Naive B cell (primary cell): ENCODE data around the gene VPS41. TPM values are rescaled to one million over a fixed set of nuclear protein-coding genes. Genes with fewer than 3 reads are reported as not detected.

ENCODE experiments used
- ATAC-seq, 2 donors: fragments of 150-1000 bp; cut with Tn5 transposase; 2 replicates each; pipeline ENCODE4 v1.10.0; 2021; ENCODE audit warnings: low read depth in 2 of 2, mild to moderate bottlenecking in 2 of 2, moderate library complexity in 2 of 2
- DNase-seq: peaks from one replicate; pipeline ENCODE4 v3.0.0; 2022
- H3K27ac Mint-ChIP-seq, 6 donors: one replicate each; pipeline ENCODE4 v1.8.0; 2020 to 2022; ENCODE audit warnings: mild to moderate bottlenecking in 6 of 6, mixed read lengths in 6 of 6, moderate library complexity in 5 of 6, inconsistent platforms in 2 of 6
- H3K27me3 Mint-ChIP-seq, 3 donors: one replicate each; pipeline ENCODE4 v1.8.0; 2021 to 2022; ENCODE audit warnings: mixed read lengths in 3 of 3, mild to moderate bottlenecking in 1 of 3
- H3K36me3 Mint-ChIP-seq, 2 donors: one replicate each; pipeline ENCODE4 v1.8.0; 2020 to 2022; ENCODE audit warnings: mixed read lengths in 2 of 2, inconsistent platforms in 1 of 2, mild to moderate bottlenecking in 1 of 2
- H3K4me1 Mint-ChIP-seq, 3 donors: one replicate each; pipeline ENCODE4 v1.8.0; 2020 to 2022; ENCODE audit warnings: mixed read lengths in 3 of 3, inconsistent platforms in 1 of 3, mild to moderate bottlenecking in 1 of 3, moderate library complexity in 1 of 3
- H3K4me3 Mint-ChIP-seq, 8 donors: one replicate each; pipeline ENCODE4 v1.8.0; 2020 to 2022; ENCODE audit warnings: mild to moderate bottlenecking in 8 of 8, mixed read lengths in 8 of 8, moderate library complexity in 8 of 8, inconsistent platforms in 2 of 8
- H3K9me3 Mint-ChIP-seq, 7 donors: one replicate each; pipeline ENCODE4 v1.8.0; 2020 to 2022; ENCODE audit warnings: mixed read lengths in 7 of 7, mild to moderate bottlenecking in 5 of 7, inconsistent platforms in 2 of 7, moderate library complexity in 1 of 7
- polyA plus RNA-seq, 6 donors: library from polyadenylated mRNA; unstranded; fragments of 300-500 nt; fragmentation: Illumina TruSeq; gene quantifications; one replicate each; pipeline ENCODE4 v1.2.3, GENCODE V29; 2021; ENCODE audit warnings: low read depth in 6 of 6

The VPS41 gene
- polyA plus RNA-seq, 6 donors from 2014 or later: 73.1 to 129 (median 96.6) TPM

GRCh38 chr7:38817526-38817925 lies 91.5 kb downstream of the VPS41 start:
- Mint-ChIP-seq H3K4me3 (no peak overlapping the region), H3K36me3 (peaks cover 13 to 16% of the 10 kb centered on the region in 2 donors), H3K9me3 (no peaks in the 10 kb centered on the region), H3K27ac (no peak overlapping the region), H3K4me1 (peaks cover 0 to 10% (median 4%) of the 10 kb centered on the region in 3 donors), H3K27me3 (no peaks in the 10 kb centered on the region)
- ATAC-seq: no peak
- DNase-seq: no peak

GRCh38 chr7:38813768-38814167 lies 95.2 kb downstream of the VPS41 start:
- H3K4me3 Mint-ChIP-seq: no peak overlapping the region
- DNase-seq: no peak
- no peak overlapping the region for H3K27ac Mint-ChIP-seq
- peaks cover 13 to 15% of the 10 kb centered on the region in 2 donors for H3K36me3 Mint-ChIP-seq
- H3K4me1 Mint-ChIP-seq: peaks cover 0 to 10% (median 4%) of the 10 kb centered on the region in 3 donors
- no peaks in the 10 kb centered on the region for H3K9me3 Mint-ChIP-seq
- ATAC-seq: no peak
- no peaks in the 10 kb centered on the region for H3K27me3 Mint-ChIP-seq

GRCh38 chr7:38806912-38807311 lies 102.1 kb downstream of the VPS41 start:
- ATAC-seq: no peak
- Mint-ChIP-seq H3K36me3 (no peaks in the 10 kb centered on the region), H3K4me3 (no peak overlapping the region), H3K9me3 (no peaks in the 10 kb centered on the region), H3K4me1 (peaks cover 0 to 8% (median 7%) of the 10 kb centered on the region in 3 donors), H3K27me3 (no peaks in the 10 kb centered on the region), H3K27ac (peak overlapping the region in 4 of 6 donors; percentile 16 to 59 (median 23))
- DNase-seq: no peak

GRCh38 chr7:38801786-38802185 lies 107.2 kb downstream of the VPS41 start:
- Mint-ChIP-seq H3K4me1 (peaks cover 0 to 5% (median 0%) of the 10 kb centered on the region in 3 donors), H3K9me3 (no peaks in the 10 kb centered on the region), H3K36me3 (peaks cover 0 to 1% of the 10 kb centered on the region in 2 donors), H3K4me3 (no peak overlapping the region), H3K27me3 (no peaks in the 10 kb centered on the region), H3K27ac (peak overlapping the region in 2 of 6 donors; percentile 13 to 84)
- DNase-seq (no peak), ATAC-seq (no peak)

- no peak for ATAC-seq
- Mint-ChIP-seq H3K27me3 (no peaks in the 10 kb centered on the region), H3K9me3 (no peaks in the 10 kb centered on the region), H3K4me3 (no peak overlapping the region), H3K36me3 (peaks cover 11 to 12% of the 10 kb centered on the region in 2 donors), H3K27ac (peak overlapping the region in 2 of 6 donors; percentile 30 to 40), H3K4me1 (peaks cover 0 to 4% (median 0%) of the 10 kb centered on the region in 3 donors)
- no peak for DNase-seq
Observed at GRCh38 chr7:38798552-38799267, 110.3 kb downstream of the VPS41 start.

- peak overlapping the region in 1 of 6 donors; percentile 25 for H3K27ac Mint-ChIP-seq
- no peak for ATAC-seq
Observed at GRCh38 chr7:38796626-38797501, 112.1 kb downstream of the VPS41 start.

GRCh38 chr7:38795593-38795992 lies 113.4 kb downstream of the VPS41 start:
- DNase-seq: no peak
- Mint-ChIP-seq H3K9me3 (no peaks in the 10 kb centered on the region), H3K4me1 (peaks cover 0 to 8% (median 2%) of the 10 kb centered on the region in 3 donors), H3K27ac (no peak overlapping the region), H3K4me3 (no peak overlapping the region), H3K36me3 (peaks cover 20 to 39% of the 10 kb centered on the region in 2 donors), H3K27me3 (no peaks in the 10 kb centered on the region)
- ATAC-seq: no peak

More at GRCh38 chr7:38796626-38797501, 112.1 kb downstream of the VPS41 start:
- peaks cover 11 to 29% of the 10 kb centered on the region in 2 donors for H3K36me3 Mint-ChIP-seq
- no peak overlapping the region for H3K4me3 Mint-ChIP-seq
- no peaks in the 10 kb centered on the region for H3K9me3 Mint-ChIP-seq
- peak; percentile 39 for DNase-seq
- peaks cover 0 to 8% (median 2%) of the 10 kb centered on the region in 3 donors for H3K4me1 Mint-ChIP-seq
- no peaks in the 10 kb centered on the region for H3K27me3 Mint-ChIP-seq

GRCh38 chr7:38781991-38782390 lies 127.0 kb downstream of the VPS41 start:
- DNase-seq (no peak), ATAC-seq (no peak)
- Mint-ChIP-seq H3K27me3 (no peaks in the 10 kb centered on the region), H3K4me1 (peaks cover 0 to 9% (median 4%) of the 10 kb centered on the region in 3 donors), H3K27ac (peak overlapping the region in 3 of 6 donors; percentile 12 to 40 (median 29)), H3K9me3 (no peaks in the 10 kb centered on the region), H3K4me3 (no peak overlapping the region), H3K36me3 (peaks cover 7 to 18% of the 10 kb centered on the region in 2 donors)

GRCh38 chr7:38777609-38778008 lies 131.4 kb downstream of the VPS41 start:
- no peak overlapping the region for H3K27ac Mint-ChIP-seq
- H3K4me3 Mint-ChIP-seq: no peak overlapping the region
- ATAC-seq (no peak), DNase-seq (no peak)
- no peaks in the 10 kb centered on the region for H3K9me3 Mint-ChIP-seq
- H3K4me1 Mint-ChIP-seq: no peaks in the 10 kb centered on the region
- H3K36me3 Mint-ChIP-seq: peaks cover 12 to 39% of the 10 kb centered on the region in 2 donors
- H3K27me3 Mint-ChIP-seq: no peaks in the 10 kb centered on the region

GRCh38 chr7:38775506-38776175 lies 133.3 kb downstream of the VPS41 start:
- Mint-ChIP-seq H3K36me3 (peaks cover 17 to 46% of the 10 kb centered on the region in 2 donors), H3K9me3 (no peaks in the 10 kb centered on the region), H3K27me3 (no peaks in the 10 kb centered on the region), H3K27ac (peak overlapping the region in 2 of 6 donors; percentile 33 to 53), H3K4me1 (no peaks in the 10 kb centered on the region), H3K4me3 (no peak overlapping the region)
- ATAC-seq (no peak), DNase-seq (no peak)

- Mint-ChIP-seq H3K4me3 (no peak overlapping the region), H3K9me3 (no peaks in the 10 kb centered on the region), H3K27me3 (no peaks in the 10 kb centered on the region), H3K27ac (no peak overlapping the region), H3K4me1 (no peaks in the 10 kb centered on the region), H3K36me3 (peaks cover 33 to 64% of the 10 kb centered on the region in 2 donors)
- no peak for DNase-seq
- no peak for ATAC-seq
Observed at GRCh38 chr7:38773430-38773829, 135.6 kb downstream of the VPS41 start.

- H3K27ac Mint-ChIP-seq: peak overlapping the region in 1 of 6 donors; percentile 81
- H3K9me3 Mint-ChIP-seq: peaks cover 0 to 2% (median 0%) of the 10 kb centered on the region in 7 donors
- DNase-seq (no peak), ATAC-seq (no peak)
- no peaks in the 10 kb centered on the region for H3K4me1 Mint-ChIP-seq
- peaks cover 40 to 48% of the 10 kb centered on the region in 2 donors for H3K36me3 Mint-ChIP-seq
- no peaks in the 10 kb centered on the region for H3K27me3 Mint-ChIP-seq
- H3K4me3 Mint-ChIP-seq: no peak overlapping the region
Observed at GRCh38 chr7:38760226-38760625, 148.8 kb downstream of the VPS41 start.

- Mint-ChIP-seq H3K27ac (no peak overlapping the region), H3K27me3 (no peaks in the 10 kb centered on the region), H3K4me1 (no peaks in the 10 kb centered on the region), H3K36me3 (peaks cover 34 to 45% of the 10 kb centered on the region in 2 donors), H3K9me3 (peaks cover 0 to 2% (median 0%) of the 10 kb centered on the region in 7 donors), H3K4me3 (no peak overlapping the region)
- ATAC-seq (no peak), DNase-seq (no peak)
Observed at GRCh38 chr7:38759028-38759427, 150.0 kb downstream of the VPS41 start.
